ENCODE results near the gene ZFPL1.

DNA sequence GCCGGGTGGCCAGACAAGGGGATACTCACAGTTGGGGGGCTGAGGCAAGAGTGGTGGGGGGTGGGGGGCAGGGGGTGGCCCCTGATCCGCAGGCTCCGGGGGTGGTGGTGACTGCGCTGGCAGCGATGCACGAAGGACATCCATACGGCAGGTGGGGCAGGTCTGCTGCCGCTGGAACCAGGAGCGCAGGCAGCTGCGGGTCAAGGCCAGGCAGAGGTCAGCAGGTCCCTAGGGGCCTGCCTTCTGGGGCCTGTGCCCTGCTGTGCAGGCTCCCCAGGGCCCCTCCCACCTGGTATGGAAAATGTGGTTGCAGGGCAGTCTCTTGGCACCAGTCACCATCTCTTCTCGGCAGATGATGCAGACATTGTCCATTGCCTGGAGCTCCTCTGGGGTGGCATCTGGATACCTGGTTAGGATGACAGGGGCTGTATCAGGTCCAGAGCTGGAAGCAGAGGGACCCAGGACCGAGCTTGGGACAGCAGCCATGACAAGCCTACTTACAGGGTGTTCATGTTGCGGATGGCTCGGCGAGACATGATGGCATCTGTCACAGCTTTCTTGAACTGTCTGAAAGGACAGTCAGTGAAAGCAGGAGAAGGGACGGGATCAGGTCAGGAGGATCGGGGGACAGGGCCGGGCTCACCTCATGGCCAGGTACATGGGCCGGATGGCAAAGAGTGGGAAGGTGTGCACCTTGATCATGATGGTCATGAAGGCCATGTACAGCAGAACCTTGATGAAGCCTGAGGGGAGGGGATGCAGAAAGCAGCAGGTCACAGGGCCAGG is 46.8 kb downstream of the ZFPL1 start:
- no peak for TF ChIP-seq REST (IDR thresholded peaks at IDR 0.05; ENCODE audit: low read depth)
- no peak for TF ChIP-seq EP300 (IDR thresholded peaks at IDR 0.05; ENCODE audit: borderline replicate concordance)
- no peak for TF ChIP-seq CREB1 (IDR thresholded peaks at IDR 0.05; ENCODE audit: low read depth)
- no peak for TF ChIP-seq RAD21 (IDR thresholded peaks at IDR 0.05; ENCODE audit: low read depth)
- TF ChIP-seq ZBTB7A (IDR thresholded peaks at IDR 0.05; ENCODE audit: low read depth), result no peak
